Stimulated activated naive CD8-positive, alpha-beta T cell treated with anti-CD3 and anti-CD28 coated beads, Interleukin-15, amount 100 ng/mL, for 72 hours (primary cell): ENCODE measurements around the gene RBMXL2.

Source experiments
- ATAC-seq: fragments of 150-1000 bp; cut with Tn5 transposase; 2 replicates; pipeline ENCODE4 v1.10.0; 2021; ENCODE audit warnings: mild to moderate bottlenecking, moderate library complexity
- DNase-seq, 2 donors: peaks; one replicate each; pipeline ENCODE4 v3.0.0; 2021 to 2022
- H3K27ac Mint-ChIP-seq, 2 donors: one replicate each; pipeline ENCODE4 v1.8.0; 2022; ENCODE audit warnings: mild to moderate bottlenecking in 2 of 2, mixed read lengths in 2 of 2, moderate library complexity in 2 of 2
- H3K27me3 Mint-ChIP-seq: one replicate; pipeline ENCODE4 v1.8.0; 2022; ENCODE audit warnings: mixed read lengths
- H3K4me1 Mint-ChIP-seq: one replicate; pipeline ENCODE4 v1.8.0; 2022; ENCODE audit warnings: mild to moderate bottlenecking, mixed read lengths
- H3K4me3 Mint-ChIP-seq, 2 donors: one replicate each; pipeline ENCODE4 v1.8.0; 2022; ENCODE audit warnings: mild to moderate bottlenecking in 2 of 2, mixed read lengths in 2 of 2, moderate library complexity in 1 of 2
- H3K9me3 Mint-ChIP-seq, 2 donors: one replicate each; pipeline ENCODE4 v1.8.0; 2022; ENCODE audit warnings: mixed read lengths in 2 of 2

RBMXL2 gene

DNA sequence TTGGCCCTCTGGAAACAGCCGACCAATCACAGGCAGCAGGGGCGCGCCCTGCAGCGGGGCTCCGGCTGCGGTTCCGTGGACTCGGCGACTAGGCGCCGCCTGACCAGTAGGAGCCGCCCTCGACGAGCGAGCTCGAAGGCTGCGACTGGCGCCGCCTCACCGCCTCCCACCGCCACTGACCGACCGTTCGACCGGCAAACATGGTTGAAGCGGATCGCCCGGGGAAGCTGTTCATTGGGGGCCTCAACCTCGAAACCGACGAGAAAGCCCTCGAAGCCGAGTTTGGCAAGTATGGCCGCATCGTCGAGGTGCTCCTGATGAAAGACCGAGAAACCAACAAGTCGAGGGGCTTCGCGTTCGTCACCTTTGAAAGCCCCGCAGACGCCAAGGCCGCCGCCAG lies at the start of gene RBMXL2:
TSS of gene RBMXL2 (plus strand) at position 78 of the 400 bp plus-strand sequence. CDS start at position 201, 123 bp downstream.
- no peak for DNase-seq
- no peak for ATAC-seq
- Mint-ChIP-seq H3K27ac (no peak within 1 kb of the TSS), H3K4me3 (no peak within 1 kb of the TSS), H3K4me1 (no peaks in the 10 kb centered on the region), H3K9me3 (no peaks in the 10 kb centered on the region), H3K27me3 (peaks cover 28% of the 10 kb centered on the region)

DNA sequence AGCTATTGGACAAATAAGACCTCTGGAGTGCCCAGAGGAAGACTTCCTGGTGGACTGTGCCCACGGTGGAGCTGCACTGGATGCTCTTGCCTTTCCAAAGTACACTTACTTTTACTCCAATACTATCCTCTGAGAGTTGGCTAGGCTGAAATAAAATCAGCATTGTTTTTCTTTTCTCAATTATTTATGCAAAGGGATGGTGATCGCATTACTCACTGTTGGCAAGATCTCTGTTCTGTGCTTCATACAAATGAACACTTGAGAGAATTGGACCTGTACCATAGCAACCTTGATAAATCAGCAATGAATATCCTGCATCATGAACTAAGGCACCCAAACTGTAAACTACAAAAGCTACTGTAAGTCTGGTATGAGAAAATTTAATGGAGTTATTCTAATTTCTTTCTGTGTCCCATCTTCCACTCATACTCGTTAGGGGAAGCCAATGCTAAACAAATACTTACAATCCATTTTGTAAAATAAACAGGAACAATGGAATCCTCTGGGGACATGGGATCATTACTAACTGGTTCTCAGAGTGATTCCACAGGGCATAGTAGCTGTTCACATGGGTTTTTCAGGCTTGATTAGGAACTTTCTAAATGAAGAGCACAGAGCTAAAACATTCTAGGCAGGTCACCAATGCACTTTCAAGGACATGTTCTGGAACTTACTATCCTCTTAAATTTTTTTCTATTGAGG lies 42.2 kb upstream of the RBMXL2 start:
- DNase-seq (no peak), ATAC-seq (no peak)
- Mint-ChIP-seq H3K4me1 (no peaks in the 10 kb centered on the region), H3K27ac (no peak overlapping the region), H3K9me3 (no peaks in the 10 kb centered on the region), H3K4me3 (no peak overlapping the region), H3K27me3 (no peaks in the 10 kb centered on the region)

DNA sequence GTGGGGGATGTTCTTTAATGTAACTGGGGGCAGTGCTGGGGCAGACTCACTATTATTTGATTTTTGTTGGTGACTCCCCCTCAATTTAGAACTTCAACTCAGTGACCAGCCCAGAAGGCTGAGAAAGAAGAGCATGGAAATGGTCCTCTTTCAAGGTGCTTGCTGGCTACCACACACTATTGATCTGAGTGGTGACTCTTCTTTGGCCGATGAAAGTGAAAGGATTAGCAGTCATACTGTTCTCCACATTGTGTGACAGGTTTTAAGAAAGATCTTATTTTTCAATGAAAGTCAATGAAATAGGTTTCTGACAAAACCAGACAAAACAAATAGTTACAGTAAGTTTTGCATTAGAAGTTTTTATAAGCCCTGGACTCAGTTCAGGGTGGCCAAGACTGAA lies 38.6 kb upstream of the RBMXL2 start:
- Mint-ChIP-seq H3K27me3 (no peaks in the 10 kb centered on the region), H3K9me3 (no peaks in the 10 kb centered on the region), H3K4me3 (no peak overlapping the region), H3K4me1 (no peaks in the 10 kb centered on the region), H3K27ac (no peak overlapping the region)
- DNase-seq = no peak
- ATAC-seq = no peak

DNA sequence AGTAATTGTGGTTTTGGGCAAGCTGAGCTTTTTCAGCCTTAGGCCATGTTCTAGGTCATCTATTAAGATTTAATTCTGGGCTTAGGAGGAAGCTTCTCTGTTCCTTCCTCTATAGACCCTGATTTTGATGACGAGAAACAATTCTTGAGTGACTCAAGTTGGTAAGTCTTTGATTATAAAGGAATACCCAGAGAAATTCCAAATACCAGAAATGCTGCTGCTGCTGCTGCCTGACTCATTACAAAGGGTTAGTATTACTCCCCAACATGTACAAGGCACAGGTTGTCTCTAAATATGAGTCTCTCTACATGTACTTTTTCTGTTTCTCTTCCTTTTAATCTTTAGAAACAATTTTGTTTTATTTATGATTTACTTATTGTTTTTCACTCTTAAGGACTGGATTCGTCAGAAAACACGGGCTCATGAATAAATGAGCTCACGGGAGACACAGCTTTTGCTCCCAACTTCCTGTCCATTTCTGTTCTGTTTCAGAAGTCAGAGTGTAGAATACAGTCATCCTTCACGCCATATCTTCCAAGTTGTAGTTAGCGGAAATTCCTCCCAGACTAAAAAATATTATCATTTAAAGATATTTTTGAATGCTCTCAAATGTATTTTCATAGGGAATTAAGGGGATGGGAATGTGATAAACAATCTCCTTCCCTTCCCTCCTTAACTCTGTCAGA lies 31.8 kb upstream of the RBMXL2 start:
- Mint-ChIP-seq H3K4me1 (no peaks in the 10 kb centered on the region), H3K27ac (no peak overlapping the region), H3K9me3 (no peaks in the 10 kb centered on the region), H3K27me3 (no peaks in the 10 kb centered on the region), H3K4me3 (no peak overlapping the region)
- no peak for ATAC-seq
- no peak for DNase-seq

DNA sequence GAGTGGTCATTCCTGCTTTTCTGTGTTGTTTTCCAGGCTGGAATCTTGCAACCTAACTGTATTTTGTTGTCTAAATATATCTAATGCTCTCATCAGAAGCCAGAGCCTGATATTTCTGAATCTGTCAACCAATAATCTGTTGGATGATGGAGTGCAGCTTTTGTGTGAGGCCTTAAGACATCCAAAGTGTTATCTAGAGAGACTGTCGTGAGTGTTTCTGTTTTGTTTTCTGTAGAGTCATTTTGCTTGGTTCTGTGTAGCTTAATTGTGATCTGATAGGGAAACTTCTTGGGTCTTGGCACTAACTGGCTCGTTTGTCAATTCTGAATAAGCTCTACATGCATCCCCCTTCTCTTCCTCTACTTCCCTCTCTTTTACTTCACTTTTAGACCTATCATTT lies 31.2 kb upstream of the RBMXL2 start:
- ATAC-seq (no peak), DNase-seq (no peak)
- no peaks in the 10 kb centered on the region for H3K9me3 Mint-ChIP-seq
- no peaks in the 10 kb centered on the region for H3K4me1 Mint-ChIP-seq
- no peak overlapping the region for H3K27ac Mint-ChIP-seq
- H3K4me3 Mint-ChIP-seq = no peak overlapping the region
- H3K27me3 Mint-ChIP-seq = no peaks in the 10 kb centered on the region

DNA sequence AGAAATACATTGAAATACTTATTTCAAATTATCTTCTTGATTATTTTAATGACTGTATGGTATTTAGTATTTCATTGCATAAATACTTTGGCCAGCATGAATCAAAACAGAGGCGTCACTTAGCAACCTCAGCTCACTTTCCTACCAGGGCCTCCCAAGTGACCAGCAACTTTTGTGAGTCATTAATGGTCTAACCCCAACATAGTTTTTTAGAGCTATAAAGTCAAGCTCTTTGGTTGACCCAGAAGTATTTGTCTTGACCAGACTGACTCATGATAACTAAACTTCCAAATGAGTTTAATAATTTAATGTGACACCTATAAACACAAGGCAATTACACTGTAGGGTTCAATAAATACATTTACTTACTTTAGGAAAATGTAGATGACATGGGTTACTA lies 27.9 kb upstream of the RBMXL2 start:
- no peak for ATAC-seq
- Mint-ChIP-seq H3K4me3 (no peak overlapping the region), H3K4me1 (no peaks in the 10 kb centered on the region), H3K27me3 (no peaks in the 10 kb centered on the region), H3K9me3 (peaks cover 0 to 3% of the 10 kb centered on the region in 2 donors), H3K27ac (no peak overlapping the region)
- no peak for DNase-seq

DNA sequence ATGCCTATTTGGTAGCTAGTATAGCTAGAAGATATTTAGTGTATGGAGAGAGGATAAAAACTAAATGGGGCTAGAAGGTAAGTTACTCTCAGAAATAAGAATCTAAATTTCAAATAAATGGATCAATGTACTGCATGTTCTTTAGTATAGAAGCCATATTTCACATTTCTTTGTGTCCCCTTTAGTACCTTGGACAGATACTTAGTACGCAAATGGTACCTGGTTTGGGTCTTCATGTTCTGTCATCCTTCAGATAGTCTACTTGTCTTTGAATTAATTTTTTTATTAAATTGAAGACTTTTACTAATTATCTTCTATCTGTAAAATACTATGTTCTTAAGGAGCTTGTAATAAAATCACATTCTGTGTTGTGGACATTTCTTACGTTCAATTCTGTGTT lies 26.3 kb upstream of the RBMXL2 start:
- Mint-ChIP-seq H3K4me3 (no peak overlapping the region), H3K27ac (no peak overlapping the region), H3K4me1 (no peaks in the 10 kb centered on the region), H3K9me3 (peaks cover 0 to 5% of the 10 kb centered on the region in 2 donors), H3K27me3 (peaks cover 11% of the 10 kb centered on the region)
- ATAC-seq (no peak), DNase-seq (no peak)

DNA sequence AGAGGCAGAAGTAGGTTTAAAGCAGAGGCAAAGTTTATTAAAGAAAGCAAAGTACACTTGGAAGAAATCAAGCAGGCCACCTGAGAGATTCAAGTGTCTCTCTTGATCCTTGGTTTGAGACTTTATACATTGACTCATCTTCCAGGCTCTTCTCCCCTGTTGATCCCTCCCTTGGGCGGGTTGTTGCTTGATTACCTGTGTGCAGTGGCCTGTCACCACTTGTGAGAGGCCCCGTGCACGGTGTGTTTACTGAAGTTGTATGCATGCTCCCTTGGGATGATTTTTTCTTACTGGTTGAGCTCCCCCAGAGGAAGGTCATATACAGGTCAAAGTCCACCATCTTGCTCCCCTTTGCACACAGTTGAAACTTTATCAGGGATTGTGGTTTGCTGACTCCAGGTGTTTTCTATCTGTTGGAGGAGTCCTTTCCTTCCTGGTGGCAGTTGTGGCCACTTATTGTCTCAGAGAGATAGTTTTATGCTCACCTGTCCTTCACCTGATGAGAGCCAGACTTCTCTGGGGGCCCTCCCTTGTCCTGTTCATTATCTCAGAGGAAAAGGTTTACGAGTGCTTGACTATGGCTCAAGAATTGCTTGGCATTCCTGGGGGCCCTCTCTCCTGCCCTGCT lies 16.3 kb upstream of the RBMXL2 start:
- no peaks in the 10 kb centered on the region for H3K27me3 Mint-ChIP-seq
- H3K4me3 Mint-ChIP-seq = no peak overlapping the region
- H3K9me3 Mint-ChIP-seq = no peaks in the 10 kb centered on the region
- H3K4me1 Mint-ChIP-seq = no peaks in the 10 kb centered on the region
- ATAC-seq (no peak), DNase-seq (no peak)
- peak overlapping the region in 1 of 2 donors; percentile 16 for H3K27ac Mint-ChIP-seq

DNA sequence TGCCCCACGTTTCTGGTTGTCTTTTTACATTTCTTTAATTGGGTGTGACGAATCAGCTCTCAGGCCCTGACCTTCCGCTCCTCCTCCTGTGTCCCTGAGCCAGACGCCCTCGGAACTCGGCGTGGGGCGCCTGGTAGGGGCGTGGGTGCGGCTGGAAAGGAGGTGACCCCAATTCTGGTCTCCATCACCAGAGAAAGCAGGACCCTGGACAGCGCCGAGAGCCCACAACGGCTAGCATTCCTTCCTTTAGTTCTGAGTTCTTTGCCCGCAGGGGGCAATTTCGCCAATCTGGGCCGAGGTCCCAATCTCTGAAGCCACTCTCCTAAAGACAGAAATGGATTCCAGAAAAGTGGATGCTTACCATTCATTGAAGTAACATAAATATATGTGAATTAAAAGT lies 11.7 kb upstream of the RBMXL2 start:
- ATAC-seq (no peak), DNase-seq (no peak)
- H3K9me3 Mint-ChIP-seq = peaks cover 8 to 12% of the 10 kb centered on the region in 2 donors
- no peaks in the 10 kb centered on the region for H3K27me3 Mint-ChIP-seq
- no peak overlapping the region for H3K27ac Mint-ChIP-seq
- no peaks in the 10 kb centered on the region for H3K4me1 Mint-ChIP-seq
- no peak overlapping the region for H3K4me3 Mint-ChIP-seq

DNA sequence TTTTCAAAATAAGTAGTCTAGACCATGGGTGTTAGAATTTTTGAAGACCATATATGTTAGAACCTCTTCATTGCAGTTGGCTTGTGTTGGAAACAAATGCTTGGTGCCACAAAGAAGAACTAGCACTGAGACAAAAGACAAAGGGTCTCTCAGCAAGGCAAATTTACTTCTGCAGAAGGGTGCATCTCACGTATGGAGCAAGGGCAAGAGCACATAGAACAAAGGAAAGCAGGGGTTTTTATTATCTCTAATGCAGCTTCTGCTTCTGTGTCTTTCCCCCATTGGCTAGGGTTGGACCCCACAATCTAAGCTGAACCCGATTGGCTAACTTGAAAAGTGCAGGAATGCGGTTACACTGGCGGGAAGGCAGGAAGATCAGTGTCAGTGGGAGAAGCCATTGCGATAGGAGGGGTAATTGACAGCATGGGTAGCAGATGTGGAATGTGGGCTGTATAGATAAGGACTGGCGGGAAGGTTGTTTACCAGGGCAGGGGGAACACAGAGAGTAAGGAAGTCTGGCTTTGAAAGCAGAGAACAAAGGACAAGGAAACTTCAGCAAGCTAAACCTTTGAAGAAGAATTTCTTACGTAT lies 9.2 kb upstream of the RBMXL2 start:
- ATAC-seq (no peak), DNase-seq (no peak)
- peaks cover 8 to 12% of the 10 kb centered on the region in 2 donors for H3K9me3 Mint-ChIP-seq
- no peak overlapping the region for H3K4me3 Mint-ChIP-seq
- no peaks in the 10 kb centered on the region for H3K27me3 Mint-ChIP-seq
- no peaks in the 10 kb centered on the region for H3K4me1 Mint-ChIP-seq
- H3K27ac Mint-ChIP-seq = no peak overlapping the region

DNA sequence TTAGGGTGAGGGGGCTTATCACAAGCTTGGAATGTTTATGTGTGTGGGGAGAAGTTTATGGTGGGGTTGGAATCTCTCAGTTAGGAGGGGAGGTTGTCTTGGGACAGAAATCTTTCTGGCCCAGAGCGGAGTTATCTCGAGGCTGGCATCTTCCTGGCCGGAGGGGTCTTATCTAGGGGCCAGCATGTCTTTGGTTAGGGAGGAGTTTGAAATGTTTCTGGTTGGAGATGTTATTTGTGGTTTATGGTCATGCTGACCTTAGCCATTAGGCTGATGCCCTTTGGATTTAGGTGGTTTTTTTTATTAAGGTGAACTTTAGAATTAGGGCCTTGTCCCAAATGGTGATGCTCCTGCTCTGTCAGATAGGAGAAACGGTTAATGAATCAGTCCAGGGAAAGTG lies 7.9 kb upstream of the RBMXL2 start:
- Mint-ChIP-seq H3K27me3 (no peaks in the 10 kb centered on the region), H3K4me3 (no peak overlapping the region), H3K9me3 (peaks cover 8 to 12% of the 10 kb centered on the region in 2 donors), H3K4me1 (no peaks in the 10 kb centered on the region), H3K27ac (no peak overlapping the region)
- ATAC-seq = no peak
- DNase-seq = no peak

DNA sequence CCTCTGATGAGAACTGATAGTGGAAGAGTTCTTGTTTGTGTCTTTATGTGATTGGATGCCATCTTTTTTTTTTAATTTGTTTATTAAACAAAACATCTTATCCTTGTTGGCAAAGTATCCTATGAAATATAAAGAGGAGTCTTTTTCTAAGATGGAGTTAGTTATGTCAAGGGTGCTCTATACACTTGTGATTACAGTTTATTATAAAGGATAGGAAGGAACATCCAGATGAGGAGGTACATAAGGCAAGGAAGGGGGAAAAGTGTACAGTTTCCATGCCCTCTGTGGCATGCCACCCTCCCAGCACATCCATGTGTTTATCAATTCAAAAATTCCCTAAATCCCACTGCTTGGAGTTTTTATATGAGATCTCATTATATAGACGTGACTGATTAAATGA lies 7.4 kb upstream of the RBMXL2 start:
- Mint-ChIP-seq H3K4me1 (no peaks in the 10 kb centered on the region), H3K4me3 (no peak overlapping the region), H3K9me3 (peaks cover 8 to 12% of the 10 kb centered on the region in 2 donors), H3K27ac (no peak overlapping the region), H3K27me3 (peaks cover 2% of the 10 kb centered on the region)
- no peak for ATAC-seq
- DNase-seq = no peak

DNA sequence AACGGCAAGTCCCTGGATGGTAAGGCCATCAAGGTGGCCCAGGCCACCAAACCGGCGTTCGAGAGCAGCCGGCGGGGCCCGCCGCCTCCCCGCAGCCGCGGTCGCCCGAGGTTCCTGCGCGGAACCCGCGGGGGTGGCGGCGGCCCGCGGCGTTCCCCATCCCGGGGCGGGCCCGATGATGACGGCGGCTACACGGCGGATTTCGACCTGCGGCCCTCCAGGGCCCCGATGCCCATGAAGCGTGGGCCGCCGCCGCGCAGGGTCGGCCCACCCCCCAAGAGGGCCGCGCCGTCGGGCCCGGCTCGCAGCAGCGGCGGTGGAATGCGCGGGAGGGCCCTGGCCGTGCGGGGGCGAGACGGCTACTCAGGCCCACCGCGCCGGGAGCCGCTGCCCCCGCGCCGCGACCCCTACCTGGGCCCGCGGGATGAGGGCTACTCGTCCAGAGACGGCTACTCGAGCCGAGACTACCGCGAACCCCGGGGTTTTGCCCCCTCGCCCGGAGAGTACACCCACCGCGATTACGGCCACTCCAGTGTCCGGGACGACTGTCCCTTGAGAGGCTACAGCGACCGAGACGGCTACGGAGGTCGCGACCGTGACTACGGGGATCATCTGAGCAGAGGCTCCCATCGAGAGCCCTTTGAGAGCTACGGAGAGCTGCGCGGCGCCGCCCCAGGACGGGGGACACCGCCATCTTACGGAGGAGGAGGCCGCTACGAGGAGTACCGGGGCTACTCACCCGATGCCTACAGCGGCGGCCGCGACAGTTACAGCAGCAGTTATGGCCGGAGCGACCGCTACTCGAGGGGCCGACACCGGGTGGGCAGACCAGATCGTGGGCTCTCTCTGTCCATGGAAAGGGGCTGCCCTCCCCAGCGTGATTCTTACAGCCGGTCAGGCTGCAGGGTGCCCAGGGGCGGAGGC lies 792 bp downstream of the RBMXL2 start:
- H3K9me3 Mint-ChIP-seq = no peaks in the 10 kb centered on the region
- no peak overlapping the region for H3K27ac Mint-ChIP-seq
- no peak overlapping the region for H3K4me3 Mint-ChIP-seq
- peaks cover 33% of the 10 kb centered on the region for H3K27me3 Mint-ChIP-seq
- ATAC-seq (peak; percentile 80), DNase-seq (no peak)
- no peaks in the 10 kb centered on the region for H3K4me1 Mint-ChIP-seq

DNA sequence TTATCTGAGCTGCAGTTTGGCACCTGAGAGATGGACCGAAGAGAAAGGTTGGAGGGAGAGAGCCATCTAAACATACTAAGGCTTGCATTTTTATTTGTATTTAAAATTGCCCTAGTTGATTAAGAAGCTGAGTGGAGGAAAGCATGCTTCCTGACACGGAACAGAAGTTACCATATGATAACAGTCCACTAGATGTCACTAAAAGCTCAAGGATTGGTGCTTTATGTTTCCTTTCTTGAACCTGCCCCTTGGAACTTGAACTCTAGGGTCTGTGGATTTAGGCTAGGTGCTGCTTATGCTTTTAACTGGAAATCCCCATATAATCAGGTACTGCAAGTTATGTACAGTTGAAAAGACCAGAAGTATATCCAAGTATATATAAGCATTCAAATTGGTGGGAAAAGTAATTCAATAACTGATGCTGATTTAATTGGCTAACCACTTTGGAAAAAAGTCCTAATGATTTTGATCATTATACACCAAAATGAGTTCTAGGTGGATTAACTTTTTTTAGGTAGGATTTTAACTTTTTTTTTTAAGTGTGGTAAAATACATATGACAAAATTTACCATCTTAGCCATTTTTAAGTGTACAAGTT lies 9.5 kb downstream of the RBMXL2 start:
- Mint-ChIP-seq H3K27me3 (peaks cover 13% of the 10 kb centered on the region), H3K4me3 (no peak overlapping the region), H3K9me3 (no peaks in the 10 kb centered on the region), H3K4me1 (no peaks in the 10 kb centered on the region), H3K27ac (no peak overlapping the region)
- DNase-seq = peak in 1 of 2 donors; percentile 14
- ATAC-seq = peak; percentile 81

DNA sequence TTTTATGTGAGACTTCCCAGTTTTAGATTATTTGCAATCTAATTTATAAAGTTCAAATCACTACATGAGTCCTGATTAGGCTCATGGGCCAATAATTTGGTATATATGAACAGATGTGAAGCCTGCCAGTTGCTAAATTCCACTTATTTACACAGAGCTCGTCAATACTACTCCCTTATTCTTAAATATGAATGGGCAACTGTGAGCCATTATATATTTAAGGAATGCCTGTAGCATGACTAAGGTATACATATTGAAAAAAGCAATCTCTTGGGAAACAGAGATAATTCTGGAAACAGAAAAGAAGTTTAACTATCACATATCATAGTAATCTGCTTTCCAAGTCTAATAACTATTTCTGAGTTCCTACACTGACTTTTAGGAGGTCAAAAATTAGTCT lies 27.0 kb downstream of the RBMXL2 start:
- Mint-ChIP-seq H3K27me3 (no peaks in the 10 kb centered on the region), H3K9me3 (no peaks in the 10 kb centered on the region), H3K4me1 (no peaks in the 10 kb centered on the region), H3K27ac (no peak overlapping the region), H3K4me3 (no peak overlapping the region)
- DNase-seq (no peak), ATAC-seq (no peak)
